Measurements from ENCODE around the gene ANKRD33. TPM values are rescaled to one million over a fixed set of nuclear protein-coding genes. Genes with fewer than 3 reads are reported as not detected.

ANKRD33 gene
- total and polyA plus RNA-seq, 2 of the 8 experiments (the other 6 are each of a cell fraction or from before 2014, with no cell fraction given): 0.41 to 0.53 TPM

DNA sequence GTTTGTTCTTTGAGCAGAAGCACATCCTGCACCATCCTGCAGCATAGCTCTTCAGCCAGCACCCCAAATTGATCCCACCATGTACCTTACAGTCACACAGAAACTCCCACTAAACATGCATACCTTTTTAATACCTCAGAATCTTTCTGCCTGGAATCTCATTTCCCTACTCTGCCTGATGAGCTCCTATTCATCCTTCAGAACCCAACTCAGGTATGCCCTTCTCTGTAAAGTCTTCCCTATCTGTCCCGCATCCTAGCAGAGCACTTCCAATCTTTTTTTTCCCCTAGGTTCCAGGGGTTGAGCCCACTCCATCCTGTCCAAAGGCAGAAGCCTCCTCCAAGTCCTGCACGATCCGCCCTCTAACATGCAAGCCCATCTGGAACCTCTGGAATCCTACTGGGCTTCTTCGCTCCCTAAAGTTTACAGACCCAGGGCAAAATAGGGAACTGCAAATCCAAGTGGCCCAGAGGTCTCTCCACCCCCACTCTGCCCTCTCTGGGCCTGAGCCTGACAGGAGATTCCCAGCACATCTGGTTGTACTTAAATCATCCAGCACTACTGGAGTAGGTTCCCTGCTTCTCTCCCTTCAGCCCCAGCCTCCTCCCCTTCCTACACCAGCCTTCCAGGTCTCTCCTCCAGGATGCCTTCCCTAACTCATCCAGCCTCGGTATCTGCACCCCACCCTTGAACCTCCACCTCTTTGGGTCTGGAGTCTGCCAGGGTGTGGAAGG is 35.3 kb upstream of the ANKRD33 start:
- DNase-seq (ENCODE audit: low read depth in 1 of 2, low spot score in 2 of 2) (no peak), FAIRE-seq (no peak)
- peak overlapping the region; percentile 81 for H2BK15ac ChIP-seq (ENCODE audit: low read length)
- no peak overlapping the region for H3K14ac ChIP-seq (ENCODE audit: insufficient read length)
- peaks cover 6 to 40% (median 33%) of the 10 kb centered on the region in 4 experiments for H3K27me3 ChIP-seq (replicated peaks in 1 of 4; ENCODE audit: control insufficient read depth in 3 of 4, extremely low read depth in 1 of 4, insufficient read depth in 3 of 4, low read length in 3 of 4)
- no peak overlapping the region for H4K5ac ChIP-seq (ENCODE audit: insufficient read length, low read depth, low read length)
- H3K4me2 ChIP-seq (ENCODE audit: insufficient read depth in 1 of 2, low read depth in 2 of 2, low read length in 2 of 2): no peak overlapping the region
- peak overlapping the region; percentile 82; the same call in 1 of the 2 replicates for H2AK5ac ChIP-seq (ENCODE audit: low read depth, low read length)
- H3K27ac ChIP-seq (ENCODE audit: low read depth, low read length): no peak overlapping the region
- POLR2A ChIA-PET (ENCODE audit: partially characterized antibody): interaction anchor here (1.0 to 11.0 kb wide), 2 partner anchors 14 to 35 kb away, joined by 3 to 107 read pairs; partner anchors contain the start of gene ANKRD33
- H3K4ac ChIP-seq (replicated peaks; ENCODE audit: insufficient read length, low read depth, low read length): no peak overlapping the region
- H3K23ac ChIP-seq (ENCODE audit: insufficient read length): no peak overlapping the region
- H3K9me3 ChIP-seq (ENCODE audit: insufficient read depth in 2 of 2, low read depth in 1 of 2, low read length in 1 of 2): no peaks in the 10 kb centered on the region
- no peak overlapping the region for H3K4me3 ChIP-seq (ENCODE audit: extremely low read depth in 1 of 4, insufficient read depth in 2 of 4, low read depth in 3 of 4, low read length in 4 of 4)
- no peak overlapping the region for H2AFZ ChIP-seq (ENCODE audit: low read length)
- H2BK5ac ChIP-seq (ENCODE audit: low read depth, low read length): no peak overlapping the region
- no peak overlapping the region for H3K9ac ChIP-seq (replicated peaks in 1 of 4; ENCODE audit: extremely low read depth in 1 of 4, low read depth in 3 of 4, low read length in 3 of 4)
- CTCF ChIA-PET (ENCODE audit: partially characterized antibody): interaction anchor here (0.6 to 8.5 kb wide), 6 partner anchors 11 to 60 kb away, joined by 3 to 132 read pairs (median 18); no protein-coding TSS in a partner anchor
- no peak overlapping the region for H2BK120ac ChIP-seq (replicated peaks; ENCODE audit: low read depth, low read length)
- no peak overlapping the region for H2BK12ac ChIP-seq (ENCODE audit: low read depth, low read length)
- no peak overlapping the region for H4K91ac ChIP-seq (replicated peaks; ENCODE audit: insufficient read length, low read length)
- peaks cover 14% of the 10 kb centered on the region for H3K23me2 ChIP-seq (ENCODE audit: low read depth, low read length)
- H4K8ac ChIP-seq (ENCODE audit: extremely low read depth, insufficient read depth, low read length): no peak overlapping the region
- no peaks in the 10 kb centered on the region for H4K20me1 ChIP-seq (replicated peaks in 1 of 2; ENCODE audit: control insufficient read depth in 1 of 2, insufficient read depth in 2 of 2, low read length in 2 of 2)
- no peak overlapping the region for H3K18ac ChIP-seq (ENCODE audit: extremely low read depth, low read length)
- H2BK20ac ChIP-seq (ENCODE audit: low read length): no peak overlapping the region
- no peaks in the 10 kb centered on the region for H3K79me2 ChIP-seq (ENCODE audit: control insufficient read depth in 1 of 2, insufficient read depth in 2 of 2, low read length in 2 of 2)
- no peaks in the 10 kb centered on the region for H3K36me3 ChIP-seq (ENCODE audit: control insufficient read depth in 2 of 4, insufficient read depth in 4 of 4, low read length in 3 of 4)
- WGBS, 2 experiments (ENCODE audit: extremely low coverage in 1 of 2, insufficient coverage in 1 of 2, insufficient read length in 1 of 2, insufficient replicate concordance in 2 of 2, low coverage in 1 of 2, low lambda C conversion rate in 2 of 2, missing lambda C conversion rate in 1 of 2): 78% methylated on average over 5 of the region's 5 CpGs; no CpG with 5 or more reads in 1 of the 2 experiments
- H3K56ac ChIP-seq (replicated peaks; ENCODE audit: insufficient read length, low read depth, low read length): no peak overlapping the region
- H3K4me1 ChIP-seq (replicated peaks in 1 of 4; ENCODE audit: control insufficient read depth in 3 of 4, insufficient read depth in 4 of 4, low read length in 3 of 4): peaks cover 0 to 20% (median 6%) of the 10 kb centered on the region in 4 experiments; a peak in 6 of 7 replicates
- H3K79me1 ChIP-seq (ENCODE audit: low read depth, low read length): no peaks in the 10 kb centered on the region
- TF ChIP-seq SAP30 (IDR thresholded peaks at IDR 0.05; ENCODE audit: insufficient read depth, insufficient replicate concordance, low read length) (no peak), CREB1 (IDR thresholded peaks at IDR 0.05) (no peak), TCF12 (IDR thresholded peaks at IDR 0.05; ENCODE audit: low read depth, low read length) (peak; percentile 70; the same call in 1 of the 2 replicates), POLR2AphosphoS5 (IDR thresholded peaks at IDR 0.05; ENCODE audit: low read depth, low read length) (peak; percentile 31; the same call in 1 of the 2 replicates), YY1 (IDR thresholded peaks at IDR 0.05; ENCODE audit: low read depth, low read length) (no peak)
- TF ChIP-seq, protein P1, sequence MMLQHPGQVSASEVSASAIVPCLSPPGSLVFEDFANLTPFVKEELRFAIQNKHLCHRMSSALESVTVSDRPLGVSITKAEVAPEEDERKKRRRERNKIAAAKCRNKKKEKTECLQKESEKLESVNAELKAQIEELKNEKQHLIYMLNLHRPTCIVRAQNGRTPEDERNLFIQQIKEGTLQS (IDR thresholded peaks at IDR 0.05; ENCODE audit: insufficient read depth, low read depth, low read length): no peak

Measured in H1 (cell line).